Measurements from ENCODE around the gene C12orf60.

DNA sequence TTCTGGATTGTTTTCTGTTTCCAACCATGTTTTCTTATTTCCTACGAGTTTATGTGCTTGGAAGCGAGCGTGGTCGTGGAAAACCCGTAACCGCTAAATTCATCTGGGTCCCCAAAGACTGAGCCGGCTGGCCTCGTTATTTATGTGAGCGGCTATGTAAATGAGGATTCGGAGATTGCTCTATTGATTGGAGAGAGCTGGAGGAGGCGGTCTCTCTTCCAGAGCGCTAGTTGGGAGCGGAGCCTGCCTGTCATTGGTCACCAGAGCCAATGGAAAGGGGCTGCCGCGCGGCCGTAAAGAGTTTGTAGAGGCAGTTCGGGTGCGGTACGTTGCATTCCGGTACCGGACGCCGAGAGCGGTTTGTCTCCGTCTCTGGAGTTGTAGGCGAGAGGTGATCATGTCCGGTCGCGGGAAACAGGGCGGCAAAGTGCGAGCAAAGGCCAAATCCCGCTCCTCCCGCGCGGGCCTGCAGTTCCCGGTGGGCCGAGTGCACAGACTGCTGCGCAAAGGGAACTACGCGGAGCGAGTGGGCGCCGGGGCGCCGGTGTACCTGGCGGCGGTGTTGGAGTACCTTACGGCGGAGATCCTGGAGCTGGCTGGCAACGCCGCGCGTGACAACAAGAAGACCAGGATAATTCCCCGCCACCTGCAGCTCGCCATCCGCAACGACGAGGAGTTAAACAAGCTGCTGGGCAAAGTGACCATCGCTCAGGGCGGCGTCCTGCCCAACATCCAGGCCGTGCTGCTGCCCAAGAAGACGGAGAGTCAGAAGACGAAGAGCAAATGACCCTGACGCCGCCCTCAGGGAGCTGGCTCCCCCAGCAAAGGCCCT, 29.2 kb upstream of the C12orf60 start:
- TF ChIP-seq POLR2A (IDR thresholded peaks at IDR 0.05; ENCODE audit: low read length) = peak; percentile 99
- TF ChIP-seq GATA1 (IDR thresholded peaks at IDR 0.05; ENCODE audit: low read depth, low read length) = no peak

Data from erythroblast (primary cell).